MG63 (cell line): ENCODE measurements around the gene WLS. TPM values are rescaled to one million over a fixed set of nuclear protein-coding genes. Genes with fewer than 3 reads are reported as not detected.
A peak's percentile ranks its signal among the peaks of the same experiment; 100 is the strongest.

Source experiments
- DNase-seq: peaks from one replicate; pipeline ENCODE4 v3.0.0-alpha.2; 2020
- H3K27me3 ChIP-seq: fragments of 250-450 bp; sonication (Bioruptor Pico); 2 replicates; pipeline ENCODE4 v1.5.1; 2020; ENCODE audit warnings: mild to moderate bottlenecking, moderate library complexity
- H3K36me3 ChIP-seq: fragments of 250-450 bp; sonication (Bioruptor Pico); 2 replicates; pipeline ENCODE4 v1.5.1; 2020; ENCODE audit warnings: mild to moderate bottlenecking, moderate library complexity
- H3K4me3 ChIP-seq: fragments of 250-450 bp; sonication (Bioruptor Pico); 2 replicates; pipeline ENCODE4 v1.5.1; 2020; ENCODE audit warnings: mild to moderate bottlenecking, moderate library complexity
- H3K9me3 ChIP-seq: fragments of 250-450 bp; sonication (Bioruptor Pico); 2 replicates; pipeline ENCODE4 v1.5.1; 2020; ENCODE audit warnings: mild to moderate bottlenecking, moderate library complexity
- total RNA-seq: library from RNA; depleted of rRNA; stranded (reverse); fragments of >200 nt; shearing (Covaris generic); gene quantifications from 2 replicates; pipeline ENCODE4 v1.2.3, GENCODE V29; 2014; ENCODE audit warnings: low replicate concordance

WLS gene
- total RNA-seq, 1 experiment from 2014 or later = 25.4 TPM

DNA sequence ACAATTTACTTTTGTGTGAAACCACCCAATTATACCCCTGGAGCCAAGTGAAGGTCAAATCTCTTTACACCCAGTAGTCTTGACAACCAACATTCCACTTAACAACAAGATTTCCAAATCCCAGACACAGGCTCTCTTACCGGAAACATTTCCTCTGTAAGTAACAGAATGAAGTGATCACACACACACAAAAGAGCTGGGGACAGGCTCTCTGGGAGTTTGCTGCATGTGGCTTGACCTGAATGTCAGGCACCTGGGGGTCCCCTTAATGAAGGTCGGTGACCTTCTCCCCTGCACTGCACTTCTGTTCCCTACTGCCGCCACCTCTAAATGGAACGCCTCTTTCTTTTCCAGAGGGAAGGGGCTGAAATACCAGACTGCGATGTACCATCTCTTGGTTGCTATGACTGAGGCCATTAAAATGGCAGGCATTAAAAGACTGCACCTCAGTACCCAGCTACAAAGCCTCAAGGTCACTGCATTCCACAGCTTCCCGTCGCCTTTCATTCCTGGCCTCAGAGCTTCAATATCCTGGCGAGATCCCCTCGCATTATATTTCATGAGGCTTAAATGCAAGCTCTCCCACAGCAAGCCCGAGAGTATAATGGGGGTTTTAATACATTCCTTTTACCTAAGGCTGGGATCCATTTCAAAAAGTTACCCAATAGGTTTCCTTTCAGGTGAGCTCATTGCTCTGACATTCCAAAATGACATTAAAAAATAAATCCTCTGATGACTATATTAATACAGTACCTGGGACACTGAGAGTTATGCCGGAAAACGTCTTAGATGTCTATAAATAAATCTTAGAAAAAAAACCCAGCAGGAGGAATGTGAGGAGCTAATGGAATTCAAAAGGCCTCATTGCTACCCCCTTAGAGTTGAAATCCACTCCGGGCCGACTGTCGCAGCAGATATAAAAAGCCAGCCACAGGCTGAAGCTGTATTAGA, 91.0 kb downstream of the WLS start:
- Histone ChIP-seq H3K27me3 (no peaks in the 10 kb centered on the region), H3K4me3 (no peak overlapping the region), H3K9me3 (no peaks in the 10 kb centered on the region), H3K36me3 (peaks cover 5% of the 10 kb centered on the region; the same call in 1 of the 2 replicates)
- DNase-seq = no peak

- no peak for DNase-seq
- no peak overlapping the region for H3K4me3 ChIP-seq
- peaks cover 5% of the 10 kb centered on the region; the same call in 1 of the 2 replicates for H3K36me3 ChIP-seq
- no peaks in the 10 kb centered on the region for H3K9me3 ChIP-seq
- H3K27me3 ChIP-seq = no peaks in the 10 kb centered on the region
Measured at GRCh38 chr1:68140536-68140935, 91.8 kb downstream of the WLS start.

DNA sequence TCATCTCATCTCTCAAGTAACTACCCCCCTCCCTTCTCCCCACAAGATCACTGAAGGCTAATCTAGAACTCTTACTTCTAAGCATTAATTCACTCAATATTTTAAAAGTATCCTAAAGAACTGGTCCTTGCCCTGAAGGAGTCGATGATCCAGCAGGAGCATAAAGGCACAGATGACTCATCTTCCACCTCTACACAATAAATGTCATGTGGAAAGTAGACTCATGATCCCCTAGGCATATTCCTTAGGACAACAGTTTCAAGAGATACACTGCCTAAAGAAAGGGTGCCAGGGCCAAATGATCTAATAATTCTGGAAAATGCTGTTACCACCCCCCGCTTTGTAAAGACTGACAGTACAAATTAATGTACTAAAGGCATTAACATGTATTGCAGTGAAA, 96.1 kb downstream of the WLS start:
- no peaks in the 10 kb centered on the region for H3K9me3 ChIP-seq
- H3K4me3 ChIP-seq = no peak overlapping the region
- H3K27me3 ChIP-seq = no peaks in the 10 kb centered on the region
- no peaks in the 10 kb centered on the region for H3K36me3 ChIP-seq
- DNase-seq = no peak

DNA sequence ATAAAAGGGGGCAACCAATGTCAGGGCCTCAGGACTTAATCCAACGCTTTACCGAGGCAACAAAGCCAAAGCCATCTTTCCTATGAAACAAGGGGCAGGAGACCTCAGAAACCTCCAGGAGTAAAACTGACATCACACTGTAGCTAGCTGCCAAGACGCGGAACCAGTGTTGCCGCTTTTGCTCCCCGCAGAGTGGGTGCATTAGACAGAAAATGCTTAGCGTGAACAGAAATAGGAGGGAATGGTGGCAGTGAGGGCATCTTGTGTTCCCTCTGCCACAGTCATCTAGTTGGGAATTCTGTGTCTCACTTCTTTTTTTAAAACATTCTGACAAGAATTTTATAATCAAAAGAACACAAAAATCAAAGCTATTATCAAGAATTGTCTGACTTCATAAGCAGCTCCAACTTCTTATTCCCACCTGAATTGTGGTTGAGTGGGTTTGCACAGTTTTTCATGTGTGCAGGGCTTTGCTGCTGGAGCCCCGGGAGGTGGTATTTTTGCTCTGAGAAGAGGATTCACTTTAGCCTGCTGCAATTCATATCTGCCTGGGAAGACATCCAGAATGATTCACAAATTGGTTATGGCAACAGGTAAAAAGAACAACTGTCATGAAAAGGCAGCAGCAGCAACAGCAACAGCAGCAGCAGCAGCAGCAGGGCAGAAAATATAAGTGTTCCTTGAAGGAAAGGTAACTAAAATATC, 99.7 kb downstream of the WLS start:
- Histone ChIP-seq H3K36me3 (no peaks in the 10 kb centered on the region), H3K27me3 (no peaks in the 10 kb centered on the region), H3K9me3 (no peaks in the 10 kb centered on the region), H3K4me3 (no peak overlapping the region)
- DNase-seq = no peak

GRCh38 chr1:68131261-68131660, 101.1 kb downstream of the WLS start:
- Histone ChIP-seq H3K4me3 (no peak overlapping the region), H3K27me3 (no peaks in the 10 kb centered on the region), H3K9me3 (no peaks in the 10 kb centered on the region), H3K36me3 (no peaks in the 10 kb centered on the region)
- no peak for DNase-seq

DNA sequence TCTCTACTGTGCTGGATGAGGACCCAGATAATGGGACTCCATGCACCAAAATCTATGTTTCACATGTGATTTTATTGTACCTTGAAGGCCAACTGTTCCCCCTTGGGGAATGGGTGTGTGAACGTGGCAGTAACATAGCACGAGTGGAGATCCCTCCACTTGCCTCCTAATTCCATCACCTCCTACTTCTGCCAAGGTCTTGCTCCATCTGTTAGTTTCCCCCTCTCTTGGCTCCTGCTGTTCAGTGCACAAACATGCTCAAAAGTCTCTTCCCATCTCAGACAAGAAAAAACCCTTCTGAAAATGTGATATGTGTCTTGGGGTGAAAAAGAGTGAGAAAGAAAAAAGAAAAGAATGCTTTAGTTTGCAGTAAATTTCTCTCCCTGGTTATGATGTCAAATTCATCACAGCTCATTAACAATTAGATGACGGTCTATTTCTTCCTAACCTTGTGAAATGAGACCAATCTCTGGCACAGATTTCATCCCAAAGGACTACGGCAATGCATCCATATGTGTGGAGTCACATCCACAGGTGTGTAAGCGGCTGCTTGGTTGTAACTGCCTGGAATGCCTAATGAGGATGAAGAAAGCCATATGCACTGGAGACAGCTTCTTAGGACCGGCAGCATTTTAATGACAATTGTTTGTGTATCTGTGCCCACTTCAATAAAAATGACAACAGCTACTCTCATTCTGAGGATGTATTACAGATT, 102.6 kb downstream of the WLS start:
- Histone ChIP-seq H3K4me3 (no peak overlapping the region), H3K27me3 (no peaks in the 10 kb centered on the region), H3K9me3 (no peaks in the 10 kb centered on the region), H3K36me3 (no peaks in the 10 kb centered on the region)
- DNase-seq = no peak

- Histone ChIP-seq H3K27me3 (no peaks in the 10 kb centered on the region), H3K9me3 (no peaks in the 10 kb centered on the region), H3K36me3 (no peaks in the 10 kb centered on the region), H3K4me3 (no peak overlapping the region)
- DNase-seq = no peak
Measured at GRCh38 chr1:68128820-68129219, 103.5 kb downstream of the WLS start.

- DNase-seq = no peak
- Histone ChIP-seq H3K9me3 (no peaks in the 10 kb centered on the region), H3K27me3 (no peaks in the 10 kb centered on the region), H3K36me3 (no peaks in the 10 kb centered on the region), H3K4me3 (no peak overlapping the region)
Measured at GRCh38 chr1:68128157-68128556, 104.2 kb downstream of the WLS start.

- H3K36me3 ChIP-seq = no peaks in the 10 kb centered on the region
- H3K9me3 ChIP-seq = no peaks in the 10 kb centered on the region
- H3K27me3 ChIP-seq = no peaks in the 10 kb centered on the region
- DNase-seq = peak; percentile 14
- H3K4me3 ChIP-seq = no peak overlapping the region
Measured at GRCh38 chr1:68121536-68121935, 110.8 kb downstream of the WLS start.

- DNase-seq = peak; percentile 23
- no peak overlapping the region for H3K4me3 ChIP-seq
- no peaks in the 10 kb centered on the region for H3K36me3 ChIP-seq
Measured at GRCh38 chr1:68120136-68120791, 112.1 kb downstream of the WLS start.

DNA sequence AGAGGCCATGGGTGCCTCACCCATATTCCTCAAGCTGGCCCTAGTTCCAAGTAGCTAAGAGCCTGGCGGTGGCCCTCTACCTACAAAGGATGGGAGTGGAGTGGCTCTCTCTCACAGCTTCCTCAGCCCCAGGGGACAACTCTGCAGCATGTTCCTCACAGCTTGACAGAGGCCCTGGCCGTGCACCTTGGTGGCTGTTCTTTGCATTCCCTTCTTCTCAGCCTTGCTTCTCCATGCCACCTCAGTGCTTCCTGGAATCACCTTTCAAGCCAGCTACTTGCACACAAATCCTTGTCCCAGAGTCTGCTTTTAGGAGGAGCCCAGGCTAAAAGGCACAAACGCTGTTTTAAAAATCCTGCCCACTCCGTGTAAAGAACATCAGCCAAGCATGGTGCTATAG, 112.9 kb downstream of the WLS start:
- H3K4me3 ChIP-seq = no peak overlapping the region
- no peak for DNase-seq
- no peaks in the 10 kb centered on the region for H3K36me3 ChIP-seq
- no peaks in the 10 kb centered on the region for H3K9me3 ChIP-seq
- H3K27me3 ChIP-seq = no peaks in the 10 kb centered on the region

More at GRCh38 chr1:68120136-68120791, 112.1 kb downstream of the WLS start:
- H3K9me3 ChIP-seq = no peaks in the 10 kb centered on the region
- no peaks in the 10 kb centered on the region for H3K27me3 ChIP-seq

- no peak overlapping the region for H3K4me3 ChIP-seq
- H3K27me3 ChIP-seq = no peaks in the 10 kb centered on the region
- no peaks in the 10 kb centered on the region for H3K9me3 ChIP-seq
- H3K36me3 ChIP-seq = no peaks in the 10 kb centered on the region
- DNase-seq = no peak
Measured at GRCh38 chr1:68117416-68117815, 114.9 kb downstream of the WLS start.

- peak overlapping the region; percentile 19 for H3K4me3 ChIP-seq
- no peaks in the 10 kb centered on the region for H3K27me3 ChIP-seq
- DNase-seq = no peak
Measured at GRCh38 chr1:68116643-68117235, 115.6 kb downstream of the WLS start.

GRCh38 chr1:68115308-68115707, 117.0 kb downstream of the WLS start:
- Histone ChIP-seq H3K36me3 (no peaks in the 10 kb centered on the region), H3K27me3 (no peaks in the 10 kb centered on the region), H3K4me3 (no peak overlapping the region), H3K9me3 (no peaks in the 10 kb centered on the region)
- no peak for DNase-seq

More at GRCh38 chr1:68116643-68117235, 115.6 kb downstream of the WLS start:
- Histone ChIP-seq H3K9me3 (no peaks in the 10 kb centered on the region), H3K36me3 (no peaks in the 10 kb centered on the region)

- Histone ChIP-seq H3K27me3 (no peaks in the 10 kb centered on the region), H3K36me3 (no peaks in the 10 kb centered on the region), H3K4me3 (no peak overlapping the region), H3K9me3 (no peaks in the 10 kb centered on the region)
- peak; percentile 56 for DNase-seq
Measured at GRCh38 chr1:68113966-68114365, 118.4 kb downstream of the WLS start.

DNA sequence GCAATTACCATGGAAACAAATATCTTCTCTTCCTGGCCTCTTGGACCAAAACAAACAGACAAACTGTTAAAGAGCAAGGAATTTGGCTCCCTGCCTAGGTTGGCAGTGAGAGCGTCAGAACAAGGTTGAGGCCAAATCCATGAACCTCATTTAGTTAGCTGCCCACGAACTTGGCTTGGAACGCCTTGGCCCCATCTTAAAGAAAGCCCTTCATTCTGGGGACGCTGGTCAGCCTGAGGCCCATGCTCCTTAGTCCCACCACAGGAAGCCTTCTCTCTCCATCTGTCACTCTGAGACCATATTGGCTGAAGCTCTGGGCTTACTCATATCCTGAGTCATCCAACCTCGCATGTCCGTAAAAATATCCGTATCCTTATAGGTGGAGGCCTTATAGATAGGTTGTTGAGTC, 119.5 kb downstream of the WLS start:
- H3K9me3 ChIP-seq = no peaks in the 10 kb centered on the region
- H3K4me3 ChIP-seq = no peak overlapping the region
- no peaks in the 10 kb centered on the region for H3K36me3 ChIP-seq
- peak; percentile 79 for DNase-seq
- no peaks in the 10 kb centered on the region for H3K27me3 ChIP-seq
